DMS53 (cell line): ENCODE measurements around the gene TMEM218.
"Not testable (repeated sequence)": the region's sequence is repeated elsewhere in the genome, so short reads cannot be mapped to it uniquely, and the experiment has no call there.

Source experiments
- DNase-seq: peaks from one replicate; lab custom pipeline; 2025; lab: John Stamatoyannopoulos, UW

Gene TMEM218

GRCh38 chr11:125075900-125076317 is 35.5 kb downstream of the TMEM218 start:
- no peak for DNase-seq

- no peak for DNase-seq
Observed at GRCh38 chr11:125075242-125075625, 36.2 kb downstream of the TMEM218 start.

- no peak for DNase-seq
Observed at GRCh38 chr11:125074511-125075241, 36.8 kb downstream of the TMEM218 start.

- DNase-seq: no peak
Observed at GRCh38 chr11:125073616-125074483, 37.6 kb downstream of the TMEM218 start.

- DNase-seq: no peak
Observed at GRCh38 chr11:125072961-125073590, 38.4 kb downstream of the TMEM218 start.

- DNase-seq: no peak
Observed at GRCh38 chr11:125072218-125072960, 39.0 kb downstream of the TMEM218 start.

GRCh38 chr11:125071846-125072217 is 39.6 kb downstream of the TMEM218 start:
- DNase-seq: no peak

GRCh38 chr11:125071435-125071834 is 40.0 kb downstream of the TMEM218 start:
- no peak for DNase-seq

GRCh38 chr11:125070699-125071254 is 40.6 kb downstream of the TMEM218 start:
- no peak for DNase-seq

- DNase-seq: no peak
Observed at GRCh38 chr11:125069796-125070195, 41.6 kb downstream of the TMEM218 start.

- DNase-seq: no peak
Observed at GRCh38 chr11:125069008-125069407, 42.4 kb downstream of the TMEM218 start.

GRCh38 chr11:125068368-125068767 is 43.1 kb downstream of the TMEM218 start:
- no peak for DNase-seq

GRCh38 chr11:125064070-125064469 is 47.4 kb downstream of the TMEM218 start:
- no peak for DNase-seq

- DNase-seq: peak; percentile 18
Observed at GRCh38 chr11:125063429-125064043, 47.9 kb downstream of the TMEM218 start.

- peak; percentile 72 for DNase-seq
Observed at GRCh38 chr11:125062931-125063428, 48.4 kb downstream of the TMEM218 start, which contains the start of gene SLC37A2. SLC37A2 (plus strand) TSS chr11:125063305; CDS start chr11:125063368, 63 bp downstream.

- peak; percentile 40 for DNase-seq
Observed at GRCh38 chr11:125062218-125062930, 49.1 kb downstream of the TMEM218 start.

- no peak for DNase-seq
Observed at GRCh38 chr11:125061281-125061680, 50.1 kb downstream of the TMEM218 start.

- no peak for DNase-seq
Observed at GRCh38 chr11:125057693-125058016, 53.8 kb downstream of the TMEM218 start.

GRCh38 chr11:125056931-125057692 is 54.3 kb downstream of the TMEM218 start:
- no peak for DNase-seq

- DNase-seq: not testable (repeated sequence)
Observed at GRCh38 chr11:125056111-125056510, 55.3 kb downstream of the TMEM218 start.
